Smooth muscle cell (in vitro differentiated cells): ENCODE measurements around the gene CAMKK1. TPM values are rescaled to one million over a fixed set of nuclear protein-coding genes. Genes with fewer than 3 reads are reported as not detected.

Experiments used
- DNase-seq: peaks from one replicate; lab custom pipeline; 2025; ENCODE audit not compliant: unreplicated experiment; lab: John Stamatoyannopoulos, UW
- H2AFZ ChIP-seq: fragments of 200-600 bp; sonication (generic); 2 replicates; pipeline ENCODE4 v1.6.0; 2016; ENCODE audit warnings: antibody characterized with exemption, low read depth, mild to moderate bottlenecking
- H3F3A ChIP-seq: fragments of 200-600 bp; sonication (generic); 2 replicates; pipeline ENCODE4 v1.6.0; 2017; ENCODE audit warnings: antibody characterized with exemption, low read depth
- H3K27ac ChIP-seq: fragments of 200-600 bp; sonication (generic); 2 replicates; pipeline ENCODE4 v1.5.1; 2016; ENCODE audit warnings: low read depth, mild to moderate bottlenecking
- H3K27me3 ChIP-seq: fragments of 200-600 bp; sonication (generic); 2 replicates; pipeline ENCODE4 v1.6.1; 2016; ENCODE audit warnings: low read depth, mild to moderate bottlenecking
- H3K36me3 ChIP-seq: fragments of 200-600 bp; sonication (generic); 2 replicates; pipeline ENCODE4 v1.5.1; 2016; ENCODE audit warnings: low read depth
- H3K4me1 ChIP-seq: fragments of 200-600 bp; sonication (generic); 2 replicates; pipeline ENCODE4 v1.5.1; 2016; ENCODE audit warnings: low read depth
- H3K4me2 ChIP-seq: fragments of 200-600 bp; sonication (generic); 2 replicates; pipeline ENCODE4 v1.6.0; 2016; ENCODE audit warnings: mild to moderate bottlenecking
- H3K4me3 ChIP-seq: fragments of 200-600 bp; sonication (generic); 2 replicates; pipeline ENCODE4 v1.5.1; 2016; ENCODE audit warnings: mild to moderate bottlenecking
- H3K79me2 ChIP-seq: fragments of 200-600 bp; sonication (generic); 2 replicates; pipeline ENCODE4 v1.6.0; 2016; ENCODE audit warnings: low read depth, mild to moderate bottlenecking
- H3K9ac ChIP-seq: fragments of 200-600 bp; sonication (generic); 2 replicates; pipeline ENCODE4 v1.6.0; 2016; ENCODE audit warnings: low read depth
- H3K9me3 ChIP-seq: fragments of 200-600 bp; sonication (generic); replicated peaks from 2 replicates; pipeline ENCODE4 v1.5.1; 2016; ENCODE audit warnings: low read depth
- H4K20me1 ChIP-seq: fragments of 200-600 bp; sonication (generic); 2 replicates; pipeline ENCODE4 v1.6.0; 2016; ENCODE audit warnings: low read depth
- WGBS: methylation state at CpG from one replicate; pipeline ENCODE4 v1.1.7; 2016; ENCODE audit warnings: low lambda C conversion rate; 5-methylcytosine and 5-hydroxymethylcytosine counted together
- polyA plus RNA-seq: library from polyadenylated mRNA; unstranded; fragments of >200 nt; fragmentation: Nextera tagmentation; extraction: Ambion mirVana; gene quantifications from 2 replicates; pipeline ENCODE4 v1.2.1, GENCODE V29; 2016
- total RNA-seq: library from RNA; depleted of rRNA; stranded (reverse); fragments of >200 nt; gene quantifications from 2 replicates; pipeline ENCODE4 v1.2.3, GENCODE V29; 2014
- TF ChIP-seq, protein P1 (sequence below): fragments of 200-600 bp; sonication (generic); IDR thresholded peaks from 2 replicates; pipeline ENCODE4 v1.5.1; 2017; ENCODE audit warnings: borderline replicate concordance, mild to moderate bottlenecking, antibody characterized with exemption; ENCODE audit not compliant: insufficient read depth, poor library complexity, severe bottlenecking

The CAMKK1 gene
- total and polyA plus RNA-seq, 2 experiments from 2014 or later, result 8.1 to 8.8 TPM

DNA sequence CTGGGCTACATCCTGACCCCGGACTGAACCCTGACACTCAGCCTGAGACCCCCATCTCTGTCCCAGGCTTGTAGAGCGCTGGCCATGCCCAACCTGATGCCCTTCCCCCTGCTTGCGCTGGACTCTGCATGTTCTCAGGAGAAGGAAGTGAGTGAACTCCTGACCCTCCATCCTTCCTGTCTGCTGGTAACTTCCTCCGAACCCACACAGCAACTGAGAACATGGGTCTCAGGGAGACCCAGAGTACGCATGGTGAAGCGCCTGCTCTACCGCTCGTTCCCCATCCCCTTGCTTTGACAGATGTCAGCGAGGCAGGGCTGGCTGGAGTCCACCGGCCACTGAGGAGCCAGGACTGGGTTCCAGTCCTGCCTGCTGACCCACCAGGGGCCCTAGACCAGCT, 6.1 kb downstream of the CAMKK1 start:
- no peak overlapping the region for H3K4me2 ChIP-seq
- no peak overlapping the region for H2AFZ ChIP-seq
- peaks cover 27% of the 10 kb centered on the region for H3K4me1 ChIP-seq
- WGBS, result 93% methylated on average over 10 of the region's 10 CpGs
- H4K20me1 ChIP-seq, result peaks cover 7% of the 10 kb centered on the region
- no peaks in the 10 kb centered on the region for H3K9me3 ChIP-seq
- peak overlapping the region; percentile 99 for H3K27ac ChIP-seq
- peaks cover 19% of the 10 kb centered on the region for H3F3A ChIP-seq
- no peaks in the 10 kb centered on the region for H3K27me3 ChIP-seq
- peaks cover 8% of the 10 kb centered on the region for H3K79me2 ChIP-seq
- H3K36me3 ChIP-seq, result no peaks in the 10 kb centered on the region
- no peak for DNase-seq
- no peak overlapping the region for H3K4me3 ChIP-seq
- H3K9ac ChIP-seq, result peak overlapping the region; percentile 73
- TF ChIP-seq, protein P1, sequence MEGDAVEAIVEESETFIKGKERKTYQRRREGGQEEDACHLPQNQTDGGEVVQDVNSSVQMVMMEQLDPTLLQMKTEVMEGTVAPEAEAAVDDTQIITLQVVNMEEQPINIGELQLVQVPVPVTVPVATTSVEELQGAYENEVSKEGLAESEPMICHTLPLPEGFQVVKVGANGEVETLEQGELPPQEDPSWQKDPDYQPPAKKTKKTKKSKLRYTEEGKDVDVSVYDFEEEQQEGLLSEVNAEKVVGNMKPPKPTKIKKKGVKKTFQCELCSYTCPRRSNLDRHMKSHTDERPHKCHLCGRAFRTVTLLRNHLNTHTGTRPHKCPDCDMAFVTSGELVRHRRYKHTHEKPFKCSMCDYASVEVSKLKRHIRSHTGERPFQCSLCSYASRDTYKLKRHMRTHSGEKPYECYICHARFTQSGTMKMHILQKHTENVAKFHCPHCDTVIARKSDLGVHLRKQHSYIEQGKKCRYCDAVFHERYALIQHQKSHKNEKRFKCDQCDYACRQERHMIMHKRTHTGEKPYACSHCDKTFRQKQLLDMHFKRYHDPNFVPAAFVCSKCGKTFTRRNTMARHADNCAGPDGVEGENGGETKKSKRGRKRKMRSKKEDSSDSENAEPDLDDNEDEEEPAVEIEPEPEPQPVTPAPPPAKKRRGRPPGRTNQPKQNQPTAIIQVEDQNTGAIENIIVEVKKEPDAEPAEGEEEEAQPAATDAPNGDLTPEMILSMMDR, result no peak

DNA sequence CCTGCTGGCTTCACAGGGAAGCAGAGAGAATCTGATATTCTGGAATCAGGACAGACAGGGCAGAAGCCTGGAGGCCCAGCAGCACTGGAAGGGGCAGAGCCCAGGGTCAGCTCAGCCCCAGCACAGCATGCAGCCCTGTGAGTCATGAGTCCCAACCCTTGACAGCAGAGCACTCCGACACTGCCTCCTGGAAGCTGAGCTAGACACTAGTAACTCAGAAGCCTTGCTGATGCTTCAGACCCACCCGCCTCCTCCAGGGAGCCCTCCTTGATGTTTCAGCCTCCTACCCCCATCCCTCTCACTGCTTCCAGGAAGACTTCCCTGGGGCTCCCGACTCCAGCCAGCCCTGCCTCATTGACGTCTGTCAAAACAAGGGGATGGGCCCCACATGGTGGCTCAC, 6.9 kb downstream of the CAMKK1 start:
- peak; percentile 22 for DNase-seq
- peaks cover 3% of the 10 kb centered on the region for H4K20me1 ChIP-seq
- H3K4me1 ChIP-seq, result peaks cover 19% of the 10 kb centered on the region
- 56% methylated on average over 4 of the region's 4 CpGs for WGBS
- H3F3A ChIP-seq, result peaks cover 16% of the 10 kb centered on the region
- peaks cover 8% of the 10 kb centered on the region for H3K79me2 ChIP-seq
- H3K27me3 ChIP-seq, result no peaks in the 10 kb centered on the region
- TF ChIP-seq, protein P1, result no peak
- H3K4me3 ChIP-seq, result no peak overlapping the region
- no peak overlapping the region for H2AFZ ChIP-seq
- peak overlapping the region; percentile 23 for H3K4me2 ChIP-seq
- no peaks in the 10 kb centered on the region for H3K36me3 ChIP-seq
- no peak overlapping the region for H3K9ac ChIP-seq
- H3K27ac ChIP-seq, result peak overlapping the region; percentile 66
- H3K9me3 ChIP-seq, result no peaks in the 10 kb centered on the region

DNA sequence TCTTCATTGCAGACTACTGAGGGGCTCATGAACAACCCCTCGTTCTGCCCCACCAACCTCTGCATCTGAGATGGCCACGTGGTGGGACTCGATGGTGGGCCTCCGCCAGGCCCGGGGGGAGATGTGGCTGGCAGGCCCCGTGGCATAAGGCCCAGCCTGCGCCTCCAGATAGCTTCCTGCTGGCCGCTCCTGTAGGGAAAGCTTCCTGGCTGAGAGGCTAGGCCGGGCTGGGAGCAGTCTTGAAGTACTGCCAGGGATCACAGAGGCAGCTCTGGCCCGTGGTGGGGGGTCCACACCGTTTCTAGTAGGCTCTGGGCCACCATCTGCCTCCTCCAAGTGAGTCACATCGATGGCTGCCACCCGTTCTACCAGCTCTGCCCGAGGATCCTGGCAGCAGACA, 7.6 kb downstream of the CAMKK1 start:
- no peak overlapping the region for H3K9ac ChIP-seq
- no peak overlapping the region for H2AFZ ChIP-seq
- H4K20me1 ChIP-seq, result no peaks in the 10 kb centered on the region
- H3K9me3 ChIP-seq, result no peaks in the 10 kb centered on the region
- H3K4me1 ChIP-seq, result peaks cover 15% of the 10 kb centered on the region
- H3K4me3 ChIP-seq, result no peak overlapping the region
- TF ChIP-seq, protein P1, result no peak
- H3K4me2 ChIP-seq, result peak overlapping the region; percentile 23
- no peak for DNase-seq
- H3K27ac ChIP-seq, result peak overlapping the region; percentile 66
- no peaks in the 10 kb centered on the region for H3K36me3 ChIP-seq
- H3K27me3 ChIP-seq, result no peaks in the 10 kb centered on the region
- peaks cover 8% of the 10 kb centered on the region for H3K79me2 ChIP-seq
- peaks cover 23% of the 10 kb centered on the region for H3F3A ChIP-seq
- 91% methylated on average over 14 of the region's 14 CpGs for WGBS

GRCh38 chr17:3884188-3884587, 8.7 kb downstream of the CAMKK1 start:
- 94% methylated on average over 12 of the region's 12 CpGs for WGBS
- TF ChIP-seq, protein P1, result no peak

More at GRCh38 chr17:3884188-3884587, 8.7 kb downstream of the CAMKK1 start:
- H3K36me3 ChIP-seq, result no peaks in the 10 kb centered on the region
- no peak overlapping the region for H3K4me3 ChIP-seq
- no peak overlapping the region for H3K9ac ChIP-seq
- peaks cover 8% of the 10 kb centered on the region for H3K79me2 ChIP-seq
- no peaks in the 10 kb centered on the region for H3K9me3 ChIP-seq
- no peak overlapping the region for H3K4me2 ChIP-seq
- H3K27me3 ChIP-seq, result no peaks in the 10 kb centered on the region
- H2AFZ ChIP-seq, result no peak overlapping the region
- peaks cover 19% of the 10 kb centered on the region for H3K4me1 ChIP-seq
- H4K20me1 ChIP-seq, result no peaks in the 10 kb centered on the region
- H3F3A ChIP-seq, result peaks cover 26% of the 10 kb centered on the region
- DNase-seq, result no peak
- no peak overlapping the region for H3K27ac ChIP-seq
